Activated T-cell treated with anti-CD3 and anti-CD28 coated beads, Interleukin-2, amount 50 U/mL, for 4 hours (primary cell): Measurements from ENCODE around the gene RACK1. TPM values are rescaled to one million over a fixed set of nuclear protein-coding genes. Genes with fewer than 3 reads are reported as not detected.
A peak's percentile ranks its signal among the peaks of the same experiment; 100 is the strongest.
"Not testable (repeated sequence)": the region's sequence is repeated elsewhere in the genome, so short reads cannot be mapped to it uniquely, and the experiment has no call there.

Source experiments
- ATAC-seq, 2 donors: fragments of 200-7000 bp; cut with Tn5 transposase; one replicate each; pipeline ENCODE4 v1.10.0; 2021
- DNase-seq: peaks from one replicate; pipeline ENCODE4 v3.0.0-alpha.2; 2020
- H3K27me3 Mint-ChIP-seq: one replicate; pipeline ENCODE4 v1.8.0; 2021; ENCODE audit warnings: low read depth, mixed read lengths
- H3K36me3 Mint-ChIP-seq: one replicate; pipeline ENCODE4 v1.8.0; 2022; ENCODE audit warnings: mixed read lengths; ENCODE audit not compliant: insufficient read depth
- H3K4me1 Mint-ChIP-seq: one replicate; pipeline ENCODE4 v1.8.0; 2021; ENCODE audit warnings: low read depth, mixed read lengths
- H3K4me3 Mint-ChIP-seq: one replicate; pipeline ENCODE4 v1.8.0; 2021; ENCODE audit warnings: mild to moderate bottlenecking, moderate library complexity, mixed read lengths
- H3K9me3 Mint-ChIP-seq: one replicate; pipeline ENCODE4 v1.8.0; 2021; ENCODE audit warnings: mixed read lengths
- total RNA-seq, 3 donors: library from RNA; stranded (reverse); gene quantifications; one replicate each; pipeline ENCODE4 v1.2.1, GENCODE V29; 2021

The RACK1 gene
- total RNA-seq, 3 donors from 2014 or later = 2,938 to 3,145 (median 2,972) TPM

DNA sequence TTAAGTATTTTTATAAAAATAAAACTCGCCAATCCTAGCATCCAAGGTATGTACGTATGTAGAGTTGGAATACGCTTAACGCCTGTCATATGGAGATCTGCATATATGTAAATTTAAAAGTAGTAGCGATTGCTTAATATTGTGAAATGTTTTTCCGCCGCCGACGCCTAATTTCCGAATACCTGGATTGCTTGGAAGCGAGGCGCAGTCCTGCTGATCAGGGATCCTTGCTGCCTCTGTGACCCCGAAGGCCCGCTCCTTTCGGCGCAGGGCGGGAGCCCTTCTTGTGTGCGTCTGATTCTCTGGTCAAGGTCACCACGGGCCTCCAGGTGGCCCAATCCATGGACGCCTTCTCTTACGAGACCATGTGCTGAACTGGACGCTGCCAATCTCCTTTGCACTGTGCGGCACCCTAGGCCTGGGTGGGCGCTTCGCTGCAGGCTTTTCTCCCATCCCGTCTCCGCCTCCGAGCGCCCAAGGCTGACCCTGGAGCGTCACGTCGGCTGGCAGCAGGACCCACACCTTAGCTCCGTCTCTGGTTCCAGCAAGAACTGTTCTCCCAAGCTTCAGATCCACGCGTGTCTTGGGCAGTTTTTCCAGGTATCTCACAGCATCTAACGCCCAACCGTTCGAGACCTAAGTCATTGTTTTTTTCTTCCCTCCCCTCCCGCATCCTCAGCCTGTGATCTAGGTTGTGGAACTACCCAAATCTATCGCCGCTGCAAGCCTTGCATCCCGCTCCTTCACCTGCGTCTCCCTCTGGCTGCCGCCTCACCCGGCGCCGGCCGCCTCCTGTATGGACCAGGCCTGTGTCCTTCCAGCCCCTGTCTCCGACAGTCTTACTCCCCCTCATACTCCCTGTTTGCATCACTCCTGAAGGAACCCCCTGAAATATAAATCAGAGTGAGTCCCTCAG is 24.2 kb downstream of the RACK1 start:
- Mint-ChIP-seq H3K27me3 (peaks cover 3% of the 10 kb centered on the region), H3K4me1 (peaks cover 46% of the 10 kb centered on the region), H3K9me3 (no peaks in the 10 kb centered on the region), H3K36me3 (no peaks in the 10 kb centered on the region), H3K4me3 (peak overlapping the region; percentile 38)
- DNase-seq = no peak
- ATAC-seq = no peak

DNA sequence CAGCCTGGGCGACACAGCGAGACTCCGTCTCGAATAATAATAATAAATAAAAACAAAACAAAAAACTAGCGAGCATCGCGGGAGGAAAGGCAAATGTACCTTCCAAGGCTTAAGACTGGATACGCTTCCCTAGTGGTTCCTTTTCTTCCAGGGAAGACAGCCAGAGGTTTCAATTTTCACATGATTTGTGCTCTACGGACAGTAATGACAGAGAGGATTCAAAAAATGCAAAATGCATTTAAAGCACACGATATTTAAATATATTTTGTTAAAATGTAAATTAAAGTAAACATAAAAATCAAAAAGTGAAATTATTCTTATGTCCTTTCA is 24.9 kb downstream of the RACK1 start:
- Mint-ChIP-seq H3K4me3 (peak overlapping the region; percentile 86), H3K4me1 (peaks cover 39% of the 10 kb centered on the region), H3K27me3 (peaks cover 3% of the 10 kb centered on the region), H3K9me3 (no peaks in the 10 kb centered on the region), H3K36me3 (no peaks in the 10 kb centered on the region)
- DNase-seq = no peak
- ATAC-seq = no peak

GRCh38 chr5:181217803-181218062 is 26.0 kb downstream of the RACK1 start:
- Mint-ChIP-seq H3K9me3 (no peaks in the 10 kb centered on the region), H3K4me3 (peak overlapping the region; percentile 86), H3K27me3 (peaks cover 3% of the 10 kb centered on the region), H3K36me3 (no peaks in the 10 kb centered on the region), H3K4me1 (peaks cover 38% of the 10 kb centered on the region)
- ATAC-seq (peak; percentile 3 to 10), DNase-seq (no peak)

DNA sequence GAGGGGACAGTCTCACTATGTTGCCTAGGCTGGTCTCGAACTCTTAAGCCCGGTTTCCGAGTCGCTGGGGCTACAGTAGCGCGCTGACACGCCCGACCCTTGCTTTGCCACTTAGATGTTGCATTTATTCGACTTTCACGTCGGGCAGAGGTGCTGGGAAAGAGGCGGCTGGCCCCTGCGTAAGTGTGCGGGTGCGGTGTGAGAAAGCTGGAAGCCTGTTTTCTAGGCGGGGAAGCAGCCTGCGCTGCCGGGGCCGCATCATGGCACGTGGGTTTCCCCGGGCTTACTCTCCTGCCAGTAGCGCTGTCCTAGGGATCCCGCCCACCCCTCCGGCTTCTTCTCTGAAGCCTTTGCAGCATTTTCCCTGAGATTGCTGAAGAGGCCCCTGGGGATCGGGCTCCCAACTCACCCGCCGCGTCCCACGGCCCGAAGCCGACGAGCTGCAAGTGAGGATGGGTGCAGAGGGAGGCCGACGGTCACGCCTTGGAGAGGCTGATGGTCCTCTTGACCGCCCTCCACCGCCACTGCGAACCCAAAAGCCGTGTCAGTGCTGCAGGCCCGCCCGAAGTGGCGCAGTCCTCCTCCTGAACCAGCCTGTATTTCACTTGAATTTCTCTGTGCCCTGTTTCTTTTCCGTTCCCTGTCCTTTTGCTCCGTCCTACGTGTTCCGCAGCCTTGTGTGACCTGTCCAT is 26.4 kb downstream of the RACK1 start:
- no peaks in the 10 kb centered on the region for H3K9me3 Mint-ChIP-seq
- H3K36me3 Mint-ChIP-seq = no peaks in the 10 kb centered on the region
- H3K4me3 Mint-ChIP-seq = peak overlapping the region; percentile 86
- ATAC-seq (peak; percentile 16 to 19), DNase-seq (peak; percentile 55)
- H3K27me3 Mint-ChIP-seq = peaks cover 3% of the 10 kb centered on the region
- H3K4me1 Mint-ChIP-seq = peaks cover 37% of the 10 kb centered on the region

DNA sequence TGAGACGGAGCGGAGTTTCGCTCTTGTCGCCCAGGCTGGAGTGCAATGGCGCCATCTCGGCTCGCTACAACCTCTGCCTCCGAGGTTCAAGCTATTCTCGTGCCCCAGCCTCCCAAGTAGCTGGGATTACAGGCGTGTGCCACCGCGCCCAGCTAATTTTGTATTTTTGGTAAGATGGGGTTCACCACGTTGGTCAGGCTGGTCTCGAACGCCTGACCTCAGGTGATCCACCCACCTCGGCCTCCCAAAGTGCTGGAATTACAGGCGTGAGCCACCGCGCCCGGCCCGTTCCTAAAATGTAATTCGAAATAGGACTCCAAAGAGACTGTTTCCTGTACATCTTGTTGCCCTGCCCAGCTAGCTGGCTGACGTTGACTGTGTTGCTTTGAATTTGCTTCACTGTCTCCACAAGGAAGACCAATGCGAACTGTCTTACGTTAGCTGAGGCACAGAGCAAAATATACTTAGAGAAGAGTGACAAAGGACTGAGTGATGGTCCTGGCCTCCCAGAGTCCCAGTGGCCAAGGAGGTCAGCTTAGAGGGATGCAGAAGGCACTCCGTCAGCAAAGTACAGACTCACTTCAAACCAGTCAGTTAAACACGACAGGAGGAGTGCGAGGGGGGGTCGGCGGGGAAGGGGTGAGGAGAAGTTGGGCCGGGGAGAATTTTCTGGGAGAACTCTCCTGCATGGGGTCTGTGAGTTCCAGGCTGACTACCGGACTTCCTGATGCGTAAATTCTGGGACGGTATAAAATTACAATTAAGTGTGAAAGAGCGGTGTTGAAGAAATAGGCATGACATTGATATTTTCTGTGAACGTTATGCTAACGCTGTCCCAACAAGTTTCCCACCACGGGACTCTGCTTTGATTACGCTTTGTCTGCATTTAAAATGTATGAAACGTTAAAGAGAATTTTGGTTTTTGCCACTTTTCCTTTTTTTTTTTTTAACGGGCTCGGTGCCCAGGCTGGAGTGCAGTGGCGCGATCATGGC is 27.4 kb downstream of the RACK1 start:
- DNase-seq = no peak
- peaks cover 29% of the 10 kb centered on the region for H3K4me1 Mint-ChIP-seq
- no peaks in the 10 kb centered on the region for H3K9me3 Mint-ChIP-seq
- H3K27me3 Mint-ChIP-seq = no peaks in the 10 kb centered on the region
- no peaks in the 10 kb centered on the region for H3K36me3 Mint-ChIP-seq
- peak overlapping the region; percentile 86 for H3K4me3 Mint-ChIP-seq
- no peak for ATAC-seq

GRCh38 chr5:181214249-181214648 is 29.5 kb downstream of the RACK1 start:
- not testable (repeated sequence) for H3K36me3 Mint-ChIP-seq, H3K9me3 Mint-ChIP-seq, H3K4me3 Mint-ChIP-seq, ATAC-seq, H3K27me3 Mint-ChIP-seq, DNase-seq
- peaks cover 18% of the 10 kb centered on the region for H3K4me1 Mint-ChIP-seq

DNA sequence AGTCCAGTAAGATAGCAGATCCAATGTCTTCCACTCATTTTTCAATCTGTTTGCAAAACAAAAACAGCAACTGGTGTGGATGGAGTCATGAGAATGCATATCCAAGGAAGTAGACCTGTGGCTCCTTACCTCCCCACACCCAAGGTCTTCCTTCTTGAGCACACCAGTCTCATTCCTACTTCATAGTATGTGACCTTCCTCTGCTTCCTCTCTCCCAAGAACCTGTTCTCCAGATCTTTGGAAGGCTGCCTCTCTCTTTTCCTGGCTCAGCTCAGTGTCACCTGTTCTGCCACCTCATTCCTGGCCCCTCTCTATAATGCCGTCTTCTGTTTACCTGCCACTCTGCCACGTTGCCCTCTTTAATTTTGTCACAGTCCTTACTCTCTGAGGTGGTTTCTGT is 30.8 kb downstream of the RACK1 start:
- ATAC-seq (no peak), DNase-seq (no peak)
- peaks cover 5% of the 10 kb centered on the region for H3K9me3 Mint-ChIP-seq
- no peaks in the 10 kb centered on the region for H3K27me3 Mint-ChIP-seq
- no peaks in the 10 kb centered on the region for H3K36me3 Mint-ChIP-seq
- H3K4me1 Mint-ChIP-seq = peaks cover 20% of the 10 kb centered on the region
- no peak overlapping the region for H3K4me3 Mint-ChIP-seq

- peaks cover 3% of the 10 kb centered on the region for H3K27me3 Mint-ChIP-seq
- peaks cover 5% of the 10 kb centered on the region for H3K9me3 Mint-ChIP-seq
These were observed 31.6 kb downstream of the RACK1 start for GRCh38 chr5:181212080-181212479.

DNA sequence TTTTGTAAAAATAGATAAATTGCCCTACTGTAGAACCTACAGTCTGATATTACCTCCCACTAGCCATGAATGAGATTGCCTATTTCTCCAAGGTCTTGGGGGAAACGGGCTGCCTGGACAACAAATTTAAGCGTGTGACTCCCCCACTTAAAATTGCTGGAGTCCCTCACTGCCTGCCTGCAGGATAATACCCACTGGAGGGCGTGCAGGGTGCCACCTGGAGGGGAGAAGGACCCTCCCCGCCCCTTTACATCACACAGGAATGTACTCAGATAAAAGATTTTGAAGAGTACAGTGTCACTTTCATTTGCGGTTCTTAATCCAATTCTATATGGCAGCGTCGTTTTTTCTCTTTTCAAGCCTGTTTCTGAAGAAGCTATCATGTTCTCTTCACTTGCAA is 32.5 kb downstream of the RACK1 start:
- H3K27me3 Mint-ChIP-seq = peaks cover 8% of the 10 kb centered on the region
- no peak for ATAC-seq
- peaks cover 5% of the 10 kb centered on the region for H3K9me3 Mint-ChIP-seq
- DNase-seq = no peak
- H3K4me3 Mint-ChIP-seq = no peak overlapping the region
- no peaks in the 10 kb centered on the region for H3K36me3 Mint-ChIP-seq
- peaks cover 21% of the 10 kb centered on the region for H3K4me1 Mint-ChIP-seq

More at GRCh38 chr5:181212080-181212479, 31.6 kb downstream of the RACK1 start:
- Mint-ChIP-seq H3K36me3 (no peaks in the 10 kb centered on the region), H3K4me1 (peaks cover 19% of the 10 kb centered on the region), H3K4me3 (no peak overlapping the region)
- ATAC-seq (no peak), DNase-seq (no peak)

- DNase-seq, H3K36me3 Mint-ChIP-seq, H3K4me3 Mint-ChIP-seq, H3K9me3 Mint-ChIP-seq, ATAC-seq: not testable (repeated sequence)
- peaks cover 13% of the 10 kb centered on the region for H3K27me3 Mint-ChIP-seq
- peaks cover 25% of the 10 kb centered on the region for H3K4me1 Mint-ChIP-seq
These were observed 33.0 kb downstream of the RACK1 start for GRCh38 chr5:181210698-181211097.

GRCh38 chr5:181210148-181210547 is 33.6 kb downstream of the RACK1 start:
- not testable (repeated sequence) for DNase-seq, ATAC-seq, H3K4me3 Mint-ChIP-seq, H3K36me3 Mint-ChIP-seq, H3K9me3 Mint-ChIP-seq
- H3K27me3 Mint-ChIP-seq = peaks cover 15% of the 10 kb centered on the region
- H3K4me1 Mint-ChIP-seq = peaks cover 27% of the 10 kb centered on the region

DNA sequence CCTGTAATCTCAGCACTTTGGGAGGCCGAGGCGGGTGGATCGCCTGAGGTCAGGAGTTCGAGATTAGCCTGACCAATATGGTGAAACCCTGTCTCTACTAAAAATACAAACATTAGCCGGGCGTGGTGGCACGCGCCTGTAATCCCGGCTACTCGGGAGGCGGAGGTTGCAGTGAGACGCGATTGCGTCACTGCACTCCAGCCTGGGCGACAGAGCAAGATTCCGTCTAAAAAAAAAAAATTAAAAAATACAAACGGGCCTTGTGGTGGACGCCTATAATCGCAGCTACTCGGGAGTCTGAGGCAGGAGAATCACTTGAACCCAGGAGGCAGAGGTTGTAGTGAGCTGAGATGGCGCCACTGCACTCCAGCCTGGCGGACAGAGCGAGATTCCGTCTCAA is 34.7 kb downstream of the RACK1 start:
- not testable (repeated sequence) for H3K36me3 Mint-ChIP-seq, ATAC-seq, H3K4me3 Mint-ChIP-seq, H3K9me3 Mint-ChIP-seq, DNase-seq
- Mint-ChIP-seq H3K27me3 (peaks cover 18% of the 10 kb centered on the region), H3K4me1 (peaks cover 28% of the 10 kb centered on the region)

DNA sequence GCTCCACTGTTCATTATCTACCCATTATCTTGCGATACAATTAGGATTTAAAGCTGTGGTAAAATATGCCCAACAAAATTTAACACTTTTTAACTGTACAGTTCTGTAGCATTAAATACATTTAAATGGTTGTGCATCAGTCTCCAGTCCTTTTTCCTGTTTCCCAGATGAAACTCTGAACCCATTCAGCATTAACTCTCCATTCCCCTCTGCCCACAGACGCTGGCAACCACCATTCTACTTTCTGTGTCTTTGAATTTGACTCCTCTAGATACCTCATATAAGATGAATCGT is 35.8 kb downstream of the RACK1 start:
- peaks cover 21% of the 10 kb centered on the region for H3K27me3 Mint-ChIP-seq
- ATAC-seq (no peak), DNase-seq (no peak)
- peaks cover 5% of the 10 kb centered on the region for H3K9me3 Mint-ChIP-seq
- H3K4me3 Mint-ChIP-seq = peak overlapping the region; percentile 89
- no peaks in the 10 kb centered on the region for H3K36me3 Mint-ChIP-seq
- H3K4me1 Mint-ChIP-seq = peaks cover 30% of the 10 kb centered on the region

DNA sequence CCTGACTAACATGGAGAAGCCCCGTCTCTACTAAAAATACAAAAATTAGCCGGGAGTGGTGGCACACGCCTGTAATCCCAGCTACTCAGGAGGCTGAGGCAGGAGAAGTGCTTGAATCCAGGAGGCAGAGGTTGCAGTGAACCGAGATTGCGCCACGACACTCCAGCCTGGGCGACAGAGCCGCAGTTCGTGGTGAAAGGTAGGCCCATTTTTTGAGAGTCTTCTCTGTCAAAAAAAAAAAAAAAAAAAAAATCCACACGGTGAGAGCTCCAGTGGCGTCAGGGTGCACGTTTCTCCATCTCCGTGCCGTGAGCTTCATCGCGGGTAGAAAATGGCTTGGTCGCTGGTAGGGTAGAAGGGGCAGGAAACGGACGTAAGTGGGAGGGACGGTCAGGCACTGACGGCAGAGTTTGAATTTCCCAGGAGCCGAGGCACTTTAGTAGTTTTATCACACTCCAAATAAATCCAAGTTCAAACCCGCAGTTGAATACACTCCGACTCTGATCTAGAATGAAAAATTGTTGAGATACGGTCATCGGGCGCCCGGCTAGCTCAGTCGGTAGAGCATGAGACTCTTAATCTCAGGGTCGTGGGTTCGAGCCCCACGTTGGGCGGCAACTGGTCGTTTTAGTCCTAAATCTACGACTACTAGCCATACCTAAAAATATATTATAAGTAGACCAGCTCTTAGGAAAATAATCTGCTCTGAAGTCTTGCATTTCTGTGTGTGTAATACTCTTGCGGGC is 36.3 kb downstream of the RACK1 start:
- peaks cover 5% of the 10 kb centered on the region for H3K9me3 Mint-ChIP-seq
- peak overlapping the region; percentile 89 for H3K4me3 Mint-ChIP-seq
- ATAC-seq (peak; percentile 45 to 50), DNase-seq (peak; percentile 81)
- peaks cover 21% of the 10 kb centered on the region for H3K27me3 Mint-ChIP-seq
- H3K36me3 Mint-ChIP-seq = no peaks in the 10 kb centered on the region
- H3K4me1 Mint-ChIP-seq = peaks cover 30% of the 10 kb centered on the region
